Natural killer cell (primary cell): ENCODE measurements around the gene ZNF81. TPM values are rescaled to one million over a fixed set of nuclear protein-coding genes. Genes with fewer than 3 reads are reported as not detected.
"Not testable (repeated sequence)": the region's sequence is repeated elsewhere in the genome, so short reads cannot be mapped to it uniquely, and the experiment has no call there.

Experiments used
- ATAC-seq, 3 donors: fragments of 150-1000 bp in 2 of 3; fragments of 200-7000 bp in 1 of 3; cut with Tn5 transposase; 1 replicate in 1 of 3; 2 replicates in 2 of 3; pipeline ENCODE4 v1.10.0; 2021; ENCODE audit warnings: mild to moderate bottlenecking in 2 of 3, moderate library complexity in 2 of 3
- DNase-seq, 2 donors: peaks; one replicate each; pipeline versions ENCODE4 v3.0.0 to v3.0.0-alpha.2; 2013 to 2021; ENCODE audit warnings: mixed read lengths in 1 of 2
- H3K27ac ChIP-seq: one replicate; pipeline ENCODE4 v1.5.1; 2013; ENCODE audit warnings: mild to moderate bottlenecking, low read length
- H3K27me3 ChIP-seq: one replicate; pipeline ENCODE4 v1.6.1; 2013; ENCODE audit warnings: low read length; ENCODE audit not compliant: control insufficient read depth, insufficient read depth
- H3K36me3 ChIP-seq: one replicate; pipeline ENCODE4 v1.6.1; 2013; ENCODE audit warnings: low read length; ENCODE audit not compliant: control insufficient read depth, insufficient read depth
- H3K4me1 ChIP-seq: one replicate; pipeline ENCODE4 v1.6.1; 2013; ENCODE audit warnings: low read length; ENCODE audit not compliant: control insufficient read depth, insufficient read depth
- H3K4me3 ChIP-seq: one replicate; pipeline ENCODE4 v1.5.1; 2013; ENCODE audit warnings: low read length
- H3K9me3 ChIP-seq: one replicate; pipeline ENCODE4 v1.6.1; 2013; ENCODE audit warnings: low read length; ENCODE audit not compliant: control insufficient read depth, insufficient read depth
- H3K27ac Mint-ChIP-seq, 2 donors: one replicate each; pipeline ENCODE4 v1.8.0; 2022; ENCODE audit warnings: mild to moderate bottlenecking in 2 of 2, mixed read lengths in 2 of 2, moderate library complexity in 1 of 2
- H3K27me3 Mint-ChIP-seq, 2 donors: one replicate each; pipeline ENCODE4 v1.8.0; 2022; ENCODE audit warnings: low read depth in 2 of 2, mixed read lengths in 2 of 2
- H3K36me3 Mint-ChIP-seq: one replicate; pipeline ENCODE4 v1.8.0; 2022; ENCODE audit warnings: mixed read lengths
- H3K4me1 Mint-ChIP-seq, 2 donors: one replicate each; pipeline ENCODE4 v1.8.0; 2022; ENCODE audit warnings: mixed read lengths in 2 of 2
- H3K4me3 Mint-ChIP-seq: one replicate; pipeline ENCODE4 v1.8.0; 2022; ENCODE audit warnings: mild to moderate bottlenecking, moderate library complexity, mixed read lengths
- H3K9me3 Mint-ChIP-seq, 2 donors: one replicate each; pipeline ENCODE4 v1.8.0; 2022; ENCODE audit warnings: mixed read lengths in 2 of 2
- WGBS: methylation state at CpG from one replicate; pipeline ENCODE4 v1.1.7; 2013; ENCODE audit warnings: missing lambda C conversion rate; ENCODE audit not compliant: insufficient coverage; 5-methylcytosine and 5-hydroxymethylcytosine counted together
- intact Hi-C: fragments of 100-400 bp; cut with micrococcal nuclease; formaldehyde crosslinking; loops from one replicate; pipeline ENCODE4 v1.14.2; 2022
- total RNA-seq, 4 donors: library from RNA; stranded (reverse); fragments of 120-200 nt in 1 of 4; gene quantifications; one replicate each; pipeline versions ENCODE4 v1.2.3 to v1.2.4, GENCODE V29; 2013 to 2022
- TF ChIP-seq, protein P1 (sequence below): fragments of 200-600 bp; IDR thresholded peaks from one replicate; pipeline ENCODE4 v1.8.0; 2022; ENCODE audit warnings: antibody characterized with exemption

The ZNF81 gene
- total RNA-seq, 3 donors from 2014 or later (not counting 1 experiment from before 2014, with no cell fraction given): 20.9 to 23.7 (median 21.2) TPM

DNA sequence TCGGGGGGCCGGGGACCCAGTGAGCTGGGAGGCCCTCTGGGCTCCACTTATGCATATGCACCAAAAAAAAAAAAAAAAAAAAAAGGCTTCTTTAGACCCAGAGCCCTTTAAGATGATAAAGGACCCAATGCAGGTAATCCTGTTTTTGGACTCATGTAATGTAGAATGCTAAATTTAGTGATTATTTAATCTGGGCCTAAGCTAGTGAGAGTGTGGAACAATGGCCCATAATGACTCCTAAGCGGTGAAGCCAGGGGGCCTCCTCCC is 29.5 kb upstream of the ZNF81 start:
- H3K4me1 Mint-ChIP-seq, H3K27ac Mint-ChIP-seq, H3K27me3 ChIP-seq, H3K4me1 ChIP-seq, H3K36me3 ChIP-seq, H3K4me3 Mint-ChIP-seq, intact Hi-C loops, H3K36me3 Mint-ChIP-seq, H3K9me3 Mint-ChIP-seq, H3K9me3 ChIP-seq, ATAC-seq, H3K4me3 ChIP-seq, H3K27ac ChIP-seq, DNase-seq: not testable (repeated sequence)
- peaks cover 4 to 15% of the 10 kb centered on the region in 2 donors for H3K27me3 Mint-ChIP-seq
- WGBS: 91% methylated on average over 3 of the region's 3 CpGs

DNA sequence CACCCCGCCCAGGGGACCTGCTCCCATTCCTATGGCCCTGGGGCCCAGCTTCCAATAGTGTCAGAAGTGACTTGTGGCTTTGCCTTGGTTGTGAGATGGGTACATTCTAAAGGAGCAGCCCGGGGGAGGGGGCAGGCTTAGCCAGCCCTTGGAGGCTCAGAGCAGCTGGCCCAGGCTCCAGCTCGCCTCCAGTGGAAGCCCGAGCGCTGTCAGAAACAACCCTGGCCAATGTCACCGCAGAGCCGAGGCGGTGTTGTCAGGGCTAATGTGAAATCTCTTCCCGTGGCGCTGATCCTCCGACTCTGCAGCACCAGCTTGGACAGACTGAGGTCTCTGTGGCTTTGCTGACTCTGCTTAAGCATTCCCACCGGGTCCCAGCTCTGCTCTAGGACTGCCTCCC is 29.2 kb upstream of the ZNF81 start:
- no peak overlapping the region for H3K4me3 Mint-ChIP-seq
- H3K27me3 Mint-ChIP-seq: peaks cover 4 to 15% of the 10 kb centered on the region in 2 donors
- Histone ChIP-seq H3K27ac (no peak overlapping the region), H3K9me3 (no peaks in the 10 kb centered on the region), H3K4me3 (no peak overlapping the region), H3K36me3 (no peaks in the 10 kb centered on the region), H3K4me1 (no peaks in the 10 kb centered on the region), H3K27me3 (no peaks in the 10 kb centered on the region)
- TF ChIP-seq, protein P1, sequence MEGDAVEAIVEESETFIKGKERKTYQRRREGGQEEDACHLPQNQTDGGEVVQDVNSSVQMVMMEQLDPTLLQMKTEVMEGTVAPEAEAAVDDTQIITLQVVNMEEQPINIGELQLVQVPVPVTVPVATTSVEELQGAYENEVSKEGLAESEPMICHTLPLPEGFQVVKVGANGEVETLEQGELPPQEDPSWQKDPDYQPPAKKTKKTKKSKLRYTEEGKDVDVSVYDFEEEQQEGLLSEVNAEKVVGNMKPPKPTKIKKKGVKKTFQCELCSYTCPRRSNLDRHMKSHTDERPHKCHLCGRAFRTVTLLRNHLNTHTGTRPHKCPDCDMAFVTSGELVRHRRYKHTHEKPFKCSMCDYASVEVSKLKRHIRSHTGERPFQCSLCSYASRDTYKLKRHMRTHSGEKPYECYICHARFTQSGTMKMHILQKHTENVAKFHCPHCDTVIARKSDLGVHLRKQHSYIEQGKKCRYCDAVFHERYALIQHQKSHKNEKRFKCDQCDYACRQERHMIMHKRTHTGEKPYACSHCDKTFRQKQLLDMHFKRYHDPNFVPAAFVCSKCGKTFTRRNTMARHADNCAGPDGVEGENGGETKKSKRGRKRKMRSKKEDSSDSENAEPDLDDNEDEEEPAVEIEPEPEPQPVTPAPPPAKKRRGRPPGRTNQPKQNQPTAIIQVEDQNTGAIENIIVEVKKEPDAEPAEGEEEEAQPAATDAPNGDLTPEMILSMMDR: no peak
- H3K36me3 Mint-ChIP-seq: no peaks in the 10 kb centered on the region
- no peaks in the 10 kb centered on the region for H3K9me3 Mint-ChIP-seq
- intact Hi-C loops: no loop called here
- H3K27ac Mint-ChIP-seq: no peak overlapping the region
- no peaks in the 10 kb centered on the region for H3K4me1 Mint-ChIP-seq
- DNase-seq (no peak), ATAC-seq (no peak)
- WGBS: 92% methylated on average over 11 of the region's 12 CpGs

DNA sequence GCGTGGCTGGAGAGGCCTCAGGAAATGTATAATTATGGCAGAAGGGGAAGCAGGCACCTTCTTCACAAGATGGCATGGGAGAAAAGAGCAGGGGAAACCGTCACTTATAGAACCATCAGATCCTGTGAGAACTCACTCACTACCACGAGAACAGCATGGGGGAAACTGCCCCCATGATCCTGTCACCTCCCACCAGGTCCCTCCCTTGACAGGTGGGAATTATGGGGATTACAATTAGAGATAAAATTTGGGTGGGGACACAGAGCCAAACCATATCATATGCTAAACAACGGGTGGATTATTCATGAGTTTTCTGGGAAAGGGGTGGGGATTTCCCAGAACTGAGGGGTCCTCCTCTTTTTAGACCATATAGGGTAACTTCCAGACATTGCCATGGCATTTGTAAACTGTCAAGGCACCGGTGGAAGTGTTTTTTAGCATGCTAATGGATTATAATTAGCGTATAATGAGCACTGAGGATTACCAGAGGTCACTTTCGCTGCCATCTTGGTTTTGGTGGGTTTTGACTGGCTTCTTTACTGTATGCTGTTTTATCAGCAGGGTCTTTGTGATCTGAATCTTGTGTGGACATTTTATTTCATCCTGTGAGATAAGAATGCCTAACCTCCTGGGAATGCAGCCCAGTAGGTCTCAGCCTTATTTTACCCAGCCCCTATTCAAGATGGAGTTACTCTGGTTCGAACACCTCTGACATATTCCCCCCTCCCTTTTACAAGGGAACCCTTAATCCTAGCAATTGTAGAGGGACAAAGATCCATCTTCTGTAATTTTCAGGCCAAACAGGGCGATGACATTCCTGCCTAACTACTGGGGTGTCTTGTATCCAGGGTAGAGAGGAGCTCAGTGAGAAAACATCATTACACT is 27.6 kb upstream of the ZNF81 start:
- Histone ChIP-seq H3K4me3 (no peak overlapping the region), H3K27me3 (no peaks in the 10 kb centered on the region), H3K27ac (no peak overlapping the region), H3K4me1 (no peaks in the 10 kb centered on the region), H3K36me3 (no peaks in the 10 kb centered on the region), H3K9me3 (no peaks in the 10 kb centered on the region)
- Mint-ChIP-seq H3K36me3 (no peaks in the 10 kb centered on the region), H3K4me3 (no peak overlapping the region), H3K27me3 (peaks cover 0 to 15% of the 10 kb centered on the region in 2 donors), H3K9me3 (no peaks in the 10 kb centered on the region), H3K4me1 (no peaks in the 10 kb centered on the region), H3K27ac (no peak overlapping the region)
- ATAC-seq (no peak), DNase-seq (no peak)
- 73% methylated on average over 6 of the region's 9 CpGs for WGBS
- intact Hi-C loops: no loop called here
- TF ChIP-seq, protein P1: no peak

DNA sequence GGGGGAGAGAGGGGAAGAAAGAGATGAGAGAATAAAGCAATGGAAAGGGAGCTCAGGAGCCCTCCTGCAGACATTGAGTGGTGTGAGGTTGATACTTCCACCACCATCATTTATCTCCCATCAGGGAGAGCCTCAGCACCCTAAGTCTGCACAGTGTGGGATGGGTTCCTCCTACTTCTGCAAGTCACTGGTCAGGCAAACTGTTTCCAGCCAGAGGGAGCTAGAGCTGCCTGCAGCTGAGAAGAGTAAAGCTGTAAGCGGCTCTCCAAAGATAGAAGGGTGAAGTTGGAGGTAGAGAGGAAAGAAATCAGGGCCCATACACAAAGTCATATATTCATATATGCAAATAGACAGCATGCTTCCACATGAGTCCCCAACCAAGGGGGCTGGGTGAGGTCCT is 21.9 kb upstream of the ZNF81 start:
- H3K4me1 Mint-ChIP-seq: no peaks in the 10 kb centered on the region
- intact Hi-C loops: no loop called here
- H3K9me3 Mint-ChIP-seq: no peaks in the 10 kb centered on the region
- H3K4me3 ChIP-seq: no peak overlapping the region
- TF ChIP-seq, protein P1: no peak
- ATAC-seq (no peak), DNase-seq (no peak)
- no peaks in the 10 kb centered on the region for H3K9me3 ChIP-seq
- peaks cover 0 to 9% of the 10 kb centered on the region in 2 donors for H3K27me3 Mint-ChIP-seq
- H3K27me3 ChIP-seq: no peaks in the 10 kb centered on the region
- H3K36me3 ChIP-seq: no peaks in the 10 kb centered on the region
- H3K27ac Mint-ChIP-seq: no peak overlapping the region
- WGBS: no CpG with 5 or more reads among the region's 1 CpG
- no peaks in the 10 kb centered on the region for H3K4me1 ChIP-seq
- H3K27ac ChIP-seq: no peak overlapping the region
- H3K4me3 Mint-ChIP-seq: no peak overlapping the region
- H3K36me3 Mint-ChIP-seq: no peaks in the 10 kb centered on the region
